Type B pancreatic cell (in vitro differentiated cells): ENCODE results near the gene LOXL3. TPM values are rescaled to one million over a fixed set of nuclear protein-coding genes. Genes with fewer than 3 reads are reported as not detected.
A peak's percentile ranks its signal among the peaks of the same experiment; 100 is the strongest.

ENCODE experiments used
- DNase-seq: peaks from one replicate; pipeline ENCODE4 v3.0.0; 2021; ENCODE audit warnings: mixed read lengths; ENCODE audit not compliant: unreplicated experiment; ENCODE audit errors: extremely low spot score
- H3K27ac Mint-ChIP-seq: 2 replicates; pipeline ENCODE4 v1.8.0; 2021; ENCODE audit warnings: mild to moderate bottlenecking, mixed read lengths
- H3K27me3 Mint-ChIP-seq: 2 replicates; pipeline ENCODE4 v1.8.0; 2021; ENCODE audit warnings: mixed read lengths
- H3K36me3 Mint-ChIP-seq: 2 replicates; pipeline ENCODE4 v1.8.0; 2021; ENCODE audit warnings: mixed read lengths
- H3K4me1 Mint-ChIP-seq: one replicate; pipeline ENCODE4 v1.8.0; 2021; ENCODE audit warnings: mixed read lengths; ENCODE audit not compliant: unreplicated experiment
- H3K4me3 Mint-ChIP-seq: 2 replicates; pipeline ENCODE4 v1.8.0; 2021; ENCODE audit warnings: mild to moderate bottlenecking, mixed read lengths
- H3K9me3 Mint-ChIP-seq: 2 replicates; pipeline ENCODE4 v1.8.0; 2021; ENCODE audit warnings: mixed read lengths
- CTCF ChIP-seq: fragments of 200-600 bp; sonication (generic); conservative IDR thresholded peaks from 2 replicates; pipeline ENCODE4 v1.5.0; 2021; ENCODE audit warnings: antibody characterized with exemption, mild to moderate bottlenecking
- total RNA-seq: library from RNA; stranded (reverse); gene quantifications from 2 replicates; pipeline ENCODE4 v1.2.1, GENCODE V29; 2021; ENCODE audit warnings: low replicate concordance

The LOXL3 gene
- total RNA-seq, 1 donor from 2014 or later = 23.8 TPM

- no peaks in the 10 kb centered on the region for H3K9me3 Mint-ChIP-seq
- H3K36me3 Mint-ChIP-seq = peaks cover 4% of the 10 kb centered on the region
- H3K4me3 Mint-ChIP-seq = no peak overlapping the region
- no peak for TF ChIP-seq CTCF
- H3K27ac Mint-ChIP-seq = no peak overlapping the region
- H3K27me3 Mint-ChIP-seq = no peaks in the 10 kb centered on the region
- no peak for DNase-seq
- peaks cover 15% of the 10 kb centered on the region for H3K4me1 Mint-ChIP-seq
These were observed 20.3 kb downstream of the LOXL3 start for GRCh38 chr2:74533464-74533863.

- peak; percentile 54 for TF ChIP-seq CTCF
- DNase-seq = no peak
- Mint-ChIP-seq H3K27me3 (no peaks in the 10 kb centered on the region), H3K4me3 (peak overlapping the region; percentile 70), H3K36me3 (peaks cover 4% of the 10 kb centered on the region), H3K9me3 (no peaks in the 10 kb centered on the region), H3K27ac (peak overlapping the region; percentile 1), H3K4me1 (peaks cover 21% of the 10 kb centered on the region)
These were observed 21.5 kb downstream of the LOXL3 start for GRCh38 chr2:74532222-74532621.

- Mint-ChIP-seq H3K36me3 (peaks cover 8% of the 10 kb centered on the region), H3K9me3 (no peaks in the 10 kb centered on the region), H3K4me3 (peak overlapping the region; percentile 98), H3K4me1 (peaks cover 22% of the 10 kb centered on the region), H3K27ac (no peak overlapping the region), H3K27me3 (no peaks in the 10 kb centered on the region)
- DNase-seq = no peak
- TF ChIP-seq CTCF = no peak
These were observed 22.1 kb downstream of the LOXL3 start for GRCh38 chr2:74531666-74532065.

GRCh38 chr2:74530239-74531187 lies 23.2 kb downstream of the LOXL3 start:
- peak overlapping the region; percentile 98 for H3K4me3 Mint-ChIP-seq
- H3K4me1 Mint-ChIP-seq = peaks cover 29% of the 10 kb centered on the region
- H3K27me3 Mint-ChIP-seq = no peaks in the 10 kb centered on the region
- H3K36me3 Mint-ChIP-seq = peaks cover 17% of the 10 kb centered on the region
- no peak for DNase-seq
- no peaks in the 10 kb centered on the region for H3K9me3 Mint-ChIP-seq
- no peak for TF ChIP-seq CTCF
- peak overlapping the region; percentile 70 for H3K27ac Mint-ChIP-seq

- H3K9me3 Mint-ChIP-seq = no peaks in the 10 kb centered on the region
- H3K4me1 Mint-ChIP-seq = peaks cover 29% of the 10 kb centered on the region
- no peaks in the 10 kb centered on the region for H3K27me3 Mint-ChIP-seq
- H3K4me3 Mint-ChIP-seq = peak within 1 kb of the TSS; percentile 98
- peak; percentile 98 for DNase-seq
- TF ChIP-seq CTCF = no peak
- peak within 1 kb of the TSS; percentile 89 for H3K27ac Mint-ChIP-seq
- peaks cover 17% of the 10 kb centered on the region for H3K36me3 Mint-ChIP-seq
These were observed 24.1 kb downstream of the LOXL3 start, which contains the start of the genes AUP1 and HTRA2 for GRCh38 chr2:74529357-74530238. Gene AUP1, minus strand, starts transcription at chr2:74529706. Its CDS starts 77 bp downstream, at chr2:74529629. Gene HTRA2, plus strand, starts transcription at chr2:74529933. Its CDS starts 74 bp downstream, at chr2:74530007.
